WTC11 (cell line): ENCODE results near the gene POU2F1.

Experiments
- TF ChIP-seq, protein P1 (sequence below): sonication (generic); formaldehyde crosslinking; IDR thresholded peaks from 2 replicates; pipeline ENCODE4 v1.8.0; 2022; ENCODE audit warnings: mild to moderate bottlenecking, missing genetic modification reagents
- TF ChIP-seq, protein P2 (sequence below): sonication (generic); formaldehyde crosslinking; IDR thresholded peaks from 2 replicates; pipeline ENCODE4 v1.8.0; 2022; ENCODE audit warnings: missing genetic modification reagents

GRCh38 chr1:167469280-167469965, 248.7 kb downstream of the POU2F1 start:
- TF ChIP-seq, protein P1, sequence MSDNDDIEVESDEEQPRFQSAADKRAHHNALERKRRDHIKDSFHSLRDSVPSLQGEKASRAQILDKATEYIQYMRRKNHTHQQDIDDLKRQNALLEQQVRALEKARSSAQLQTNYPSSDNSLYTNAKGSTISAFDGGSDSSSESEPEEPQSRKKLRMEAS (CRISPR knock-in tag): no peak
- TF ChIP-seq, protein P2, sequence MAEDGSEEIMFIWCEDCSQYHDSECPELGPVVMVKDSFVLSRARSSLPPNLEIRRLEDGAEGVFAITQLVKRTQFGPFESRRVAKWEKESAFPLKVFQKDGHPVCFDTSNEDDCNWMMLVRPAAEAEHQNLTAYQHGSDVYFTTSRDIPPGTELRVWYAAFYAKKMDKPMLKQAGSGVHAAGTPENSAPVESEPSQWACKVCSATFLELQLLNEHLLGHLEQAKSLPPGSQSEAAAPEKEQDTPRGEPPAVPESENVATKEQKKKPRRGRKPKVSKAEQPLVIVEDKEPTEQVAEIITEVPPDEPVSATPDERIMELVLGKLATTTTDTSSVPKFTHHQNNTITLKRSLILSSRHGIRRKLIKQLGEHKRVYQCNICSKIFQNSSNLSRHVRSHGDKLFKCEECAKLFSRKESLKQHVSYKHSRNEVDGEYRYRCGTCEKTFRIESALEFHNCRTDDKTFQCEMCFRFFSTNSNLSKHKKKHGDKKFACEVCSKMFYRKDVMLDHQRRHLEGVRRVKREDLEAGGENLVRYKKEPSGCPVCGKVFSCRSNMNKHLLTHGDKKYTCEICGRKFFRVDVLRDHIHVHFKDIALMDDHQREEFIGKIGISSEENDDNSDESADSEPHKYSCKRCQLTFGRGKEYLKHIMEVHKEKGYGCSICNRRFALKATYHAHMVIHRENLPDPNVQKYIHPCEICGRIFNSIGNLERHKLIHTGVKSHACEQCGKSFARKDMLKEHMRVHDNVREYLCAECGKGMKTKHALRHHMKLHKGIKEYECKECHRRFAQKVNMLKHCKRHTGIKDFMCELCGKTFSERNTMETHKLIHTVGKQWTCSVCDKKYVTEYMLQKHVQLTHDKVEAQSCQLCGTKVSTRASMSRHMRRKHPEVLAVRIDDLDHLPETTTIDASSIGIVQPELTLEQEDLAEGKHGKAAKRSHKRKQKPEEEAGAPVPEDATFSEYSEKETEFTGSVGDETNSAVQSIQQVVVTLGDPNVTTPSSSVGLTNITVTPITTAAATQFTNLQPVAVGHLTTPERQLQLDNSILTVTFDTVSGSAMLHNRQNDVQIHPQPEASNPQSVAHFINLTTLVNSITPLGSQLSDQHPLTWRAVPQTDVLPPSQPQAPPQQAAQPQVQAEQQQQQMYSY (CRISPR knock-in tag): no peak
